Tibial nerve (tissue), 4 donors: ENCODE measurements around the gene DNMT3A. TPM values are rescaled to one million over a fixed set of nuclear protein-coding genes. Genes with fewer than 3 reads are reported as not detected.
A peak's percentile ranks its signal among the peaks of the same experiment; 100 is the strongest.
"Not testable (repeated sequence)": the region's sequence is repeated elsewhere in the genome, so short reads cannot be mapped to it uniquely, and the experiment has no call there.

Source experiments
- DNase-seq, 2 donors: peaks; one replicate each; pipeline ENCODE4 v3.0.0-alpha.2; 2019; ENCODE audit warnings: low spot score in 2 of 2
- H3K27ac ChIP-seq, 4 donors: fragments of 200-600 bp; sonication (generic) in 3 of 4; one replicate each; pipeline ENCODE4 v1.5.1; 2017 to 2019; ENCODE audit warnings: mild to moderate bottlenecking in 1 of 4
- H3K27me3 ChIP-seq, 2 donors: fragments of 200-600 bp; sonication (generic) in 1 of 2; one replicate each; pipeline versions ENCODE4 v1.5.1 to v1.6.0; 2017 to 2019
- H3K36me3 ChIP-seq, 3 donors: fragments of 200-600 bp; sonication (generic); one replicate each; pipeline ENCODE4 v1.5.1; 2018 to 2019
- H3K4me1 ChIP-seq, 4 donors: fragments of 200-600 bp; sonication (generic) in 3 of 4; one replicate each; pipeline ENCODE4 v1.5.1; 2017 to 2019
- H3K4me3 ChIP-seq, 4 donors: fragments of 200-600 bp; sonication (generic) in 3 of 4; one replicate each; pipeline ENCODE4 v1.5.1; 2017 to 2019; ENCODE audit warnings: mild to moderate bottlenecking in 1 of 4, moderate library complexity in 1 of 4
- H3K9me3 ChIP-seq, 4 donors: fragments of 200-600 bp; sonication (generic) in 3 of 4; one replicate each; pipeline ENCODE4 v1.5.1; 2017 to 2019
- EP300 ChIP-seq, 2 donors: sonication (generic); formaldehyde crosslinking; IDR thresholded peaks; one replicate each; pipeline ENCODE4 v1.6.1; 2017; ENCODE audit warnings: antibody characterized with exemption in 2 of 2, mild to moderate bottlenecking in 1 of 2
- POLR2A ChIP-seq, 2 donors: fragments of 450-650 bp; IDR thresholded peaks; one replicate each; pipeline ENCODE4 v1.6.1; 2017; ENCODE audit warnings: antibody characterized with exemption in 2 of 2, mild to moderate bottlenecking in 2 of 2, moderate library complexity in 2 of 2
- WGBS, 2 donors: methylation state at CpG; one replicate each; pipeline ENCODE4 v1.1.5; 2018; 5-methylcytosine and 5-hydroxymethylcytosine counted together
- total RNA-seq, 4 donors: library from RNA; depleted of rRNA; stranded (reverse); fragments of >200 nt; gene quantifications; one replicate each; pipeline ENCODE4 v1.1.0, GENCODE V29; 2016
- TF ChIP-seq, protein P1 (sequence below), 5 experiments: fragments of 200-600 bp in 3 of 5; fragments of 450-650 bp in 2 of 5; sonication (generic) in 3 of 5; IDR thresholded peaks; one replicate each; pipeline ENCODE4 v1.5.1; 2016 to 2019; ENCODE audit warnings: antibody characterized with exemption in 5 of 5, mild to moderate bottlenecking in 3 of 5, moderate library complexity in 2 of 5

DNMT3A gene
- total RNA-seq, 4 donors from 2014 or later, result 17.4 to 28.4 (median 25.0) TPM

DNA sequence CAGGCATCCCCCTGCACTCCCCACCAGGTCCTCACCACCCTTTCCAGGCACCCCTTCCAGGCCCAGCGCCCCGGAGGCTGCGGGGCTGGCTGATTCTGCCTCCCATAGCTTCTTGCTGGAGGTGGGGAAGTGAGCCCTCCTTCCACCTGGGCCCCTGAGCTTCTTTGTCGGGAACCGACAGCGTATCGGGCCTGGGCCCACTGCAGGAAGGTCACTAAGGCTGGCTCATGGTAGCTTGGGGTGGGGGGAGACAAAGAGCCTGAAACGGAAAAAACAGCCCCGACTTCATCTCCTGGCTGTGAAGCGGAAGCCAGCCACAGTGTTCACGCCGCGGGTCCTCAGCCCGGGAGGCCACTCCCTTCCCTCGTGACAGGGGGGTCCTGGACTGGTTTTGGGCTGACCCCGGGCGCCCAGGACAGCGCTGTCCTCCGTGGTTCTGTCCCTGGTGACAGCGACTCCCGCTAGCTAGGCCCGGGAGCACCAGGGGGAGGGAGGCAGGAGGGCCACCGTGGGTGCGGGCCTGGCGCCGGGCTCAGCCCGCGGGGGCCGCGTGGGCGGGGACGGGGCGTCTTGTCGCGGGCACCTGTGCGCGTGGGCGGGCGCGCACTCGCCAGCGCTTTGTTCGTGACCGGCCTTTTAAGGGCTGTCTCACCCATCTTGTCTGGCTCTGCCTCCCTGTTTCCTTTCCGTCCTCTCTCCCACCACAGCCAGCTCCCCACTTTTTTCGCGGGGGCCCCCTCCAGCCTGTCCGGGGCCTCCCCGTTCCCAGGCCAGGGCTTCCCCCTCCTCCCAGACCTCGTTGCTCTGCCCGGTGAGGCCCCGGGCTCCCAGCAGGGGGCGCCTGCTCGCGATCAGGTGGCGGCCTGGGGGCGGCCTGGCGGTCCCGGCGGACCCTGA, 64.9 kb downstream of the DNMT3A start:
- no peak for TF ChIP-seq POLR2A (IDR thresholded peaks at IDR 0.05)
- TF ChIP-seq, protein P1, sequence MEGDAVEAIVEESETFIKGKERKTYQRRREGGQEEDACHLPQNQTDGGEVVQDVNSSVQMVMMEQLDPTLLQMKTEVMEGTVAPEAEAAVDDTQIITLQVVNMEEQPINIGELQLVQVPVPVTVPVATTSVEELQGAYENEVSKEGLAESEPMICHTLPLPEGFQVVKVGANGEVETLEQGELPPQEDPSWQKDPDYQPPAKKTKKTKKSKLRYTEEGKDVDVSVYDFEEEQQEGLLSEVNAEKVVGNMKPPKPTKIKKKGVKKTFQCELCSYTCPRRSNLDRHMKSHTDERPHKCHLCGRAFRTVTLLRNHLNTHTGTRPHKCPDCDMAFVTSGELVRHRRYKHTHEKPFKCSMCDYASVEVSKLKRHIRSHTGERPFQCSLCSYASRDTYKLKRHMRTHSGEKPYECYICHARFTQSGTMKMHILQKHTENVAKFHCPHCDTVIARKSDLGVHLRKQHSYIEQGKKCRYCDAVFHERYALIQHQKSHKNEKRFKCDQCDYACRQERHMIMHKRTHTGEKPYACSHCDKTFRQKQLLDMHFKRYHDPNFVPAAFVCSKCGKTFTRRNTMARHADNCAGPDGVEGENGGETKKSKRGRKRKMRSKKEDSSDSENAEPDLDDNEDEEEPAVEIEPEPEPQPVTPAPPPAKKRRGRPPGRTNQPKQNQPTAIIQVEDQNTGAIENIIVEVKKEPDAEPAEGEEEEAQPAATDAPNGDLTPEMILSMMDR (IDR thresholded peaks at IDR 0.05), result peak; percentile 85 to 92 (median 87)
- TF ChIP-seq EP300 (IDR thresholded peaks at IDR 0.05), result no peak
- peak overlapping the region; percentile 35 to 55 (median 44) for H3K4me3 ChIP-seq
- H3K27ac ChIP-seq, result peak overlapping the region; percentile 81 to 93 (median 85)
- DNase-seq, result peak in 1 of 2 donors; percentile 43
- H3K9me3 ChIP-seq, result no peaks in the 10 kb centered on the region
- H3K4me1 ChIP-seq, result peaks cover 0 to 76% (median 35%) of the 10 kb centered on the region in 4 donors
- peaks cover 0 to 23% (median 0%) of the 10 kb centered on the region in 3 donors for H3K36me3 ChIP-seq
- H3K27me3 ChIP-seq, result no peaks in the 10 kb centered on the region
- 26 to 31% methylated on average over 26 to 60 of the region's 60 CpGs for WGBS, 2 donors

DNA sequence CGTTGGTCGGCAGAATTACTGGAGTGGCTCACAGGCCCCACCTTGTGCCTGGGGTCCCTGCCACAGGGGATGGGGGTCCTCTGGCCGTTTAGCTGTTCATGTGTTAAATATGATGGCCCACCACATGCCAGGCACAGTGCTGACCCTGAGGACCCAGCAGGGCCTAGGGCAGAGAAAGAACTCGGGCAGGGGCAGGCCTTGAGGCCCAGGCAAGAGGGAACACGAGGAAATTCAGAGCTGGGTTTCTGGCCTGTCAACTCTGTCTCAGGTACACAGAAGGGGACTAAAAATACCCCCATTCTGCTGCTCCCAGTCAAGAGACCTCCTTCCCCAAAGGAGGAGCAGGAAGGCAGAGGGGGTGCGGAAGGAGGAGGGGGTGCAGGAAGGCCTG, 66.2 kb downstream of the DNMT3A start:
- Histone ChIP-seq H3K9me3 (no peaks in the 10 kb centered on the region), H3K36me3 (peaks cover 0 to 23% (median 0%) of the 10 kb centered on the region in 3 donors), H3K4me3 (no peak overlapping the region), H3K27me3 (no peaks in the 10 kb centered on the region), H3K27ac (peak overlapping the region in 3 of 4 donors; percentile 72 to 93 (median 87)), H3K4me1 (peaks cover 0 to 67% (median 34%) of the 10 kb centered on the region in 4 donors)
- TF ChIP-seq POLR2A (IDR thresholded peaks at IDR 0.05), result no peak
- TF ChIP-seq EP300 (IDR thresholded peaks at IDR 0.05), result no peak
- TF ChIP-seq, protein P1 (IDR thresholded peaks at IDR 0.05), result no peak
- 49 to 58% methylated on average over 6 of the region's 6 CpGs for WGBS, 2 donors
- no peak for DNase-seq

- Histone ChIP-seq H3K27me3 (no peaks in the 10 kb centered on the region), H3K27ac (peak overlapping the region in 3 of 4 donors; percentile 72 to 93 (median 87)), H3K4me3 (no peak overlapping the region), H3K36me3 (peaks cover 0 to 25% (median 0%) of the 10 kb centered on the region in 3 donors), H3K9me3 (no peaks in the 10 kb centered on the region), H3K4me1 (peaks cover 0 to 64% (median 32%) of the 10 kb centered on the region in 4 donors)
- no peak for DNase-seq
- 37 to 55% methylated on average over 14 to 20 of the region's 27 CpGs for WGBS, 2 donors
- TF ChIP-seq, protein P1 (IDR thresholded peaks at IDR 0.05), result no peak
- TF ChIP-seq POLR2A (IDR thresholded peaks at IDR 0.05) (no peak), EP300 (IDR thresholded peaks at IDR 0.05) (no peak)
Observed at GRCh38 chr2:25274868-25275574, 66.7 kb downstream of the DNMT3A start.

DNA sequence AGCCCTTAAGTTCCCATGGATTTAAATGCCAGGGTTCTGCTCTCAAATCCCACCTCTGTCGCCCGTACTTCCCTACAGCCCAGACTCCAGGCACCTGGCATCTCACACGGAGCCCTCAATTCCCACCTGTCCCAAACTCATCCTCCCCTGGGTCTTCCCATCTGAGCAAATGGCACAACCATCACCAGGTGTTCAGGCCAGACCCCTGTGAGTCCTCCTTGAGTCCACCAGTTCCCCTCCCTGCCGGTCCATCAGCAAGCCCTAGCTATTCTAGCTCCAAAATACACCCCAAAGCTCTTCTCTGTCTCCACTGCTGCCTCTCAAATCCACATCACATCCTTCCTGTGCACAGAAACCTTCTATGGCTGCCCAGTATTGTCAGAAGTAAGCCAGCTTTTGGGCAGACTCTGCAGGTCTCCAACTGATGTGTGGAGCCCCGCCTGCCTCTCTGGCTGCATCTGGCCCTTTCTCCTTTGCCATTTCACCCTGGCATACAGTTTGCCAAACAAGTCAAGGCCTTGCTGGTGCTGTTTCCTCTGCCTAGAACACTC, 67.7 kb downstream of the DNMT3A start:
- no peak for TF ChIP-seq EP300 (IDR thresholded peaks at IDR 0.05)
- TF ChIP-seq, protein P1 (IDR thresholded peaks at IDR 0.05), result no peak
- no peak for TF ChIP-seq POLR2A (IDR thresholded peaks at IDR 0.05)
- Histone ChIP-seq H3K27me3 (no peaks in the 10 kb centered on the region), H3K9me3 (no peaks in the 10 kb centered on the region), H3K27ac (peak overlapping the region in 3 of 4 donors; percentile 60 to 87 (median 69)), H3K4me3 (no peak overlapping the region), H3K36me3 (peaks cover 0 to 30% (median 0%) of the 10 kb centered on the region in 3 donors), H3K4me1 (peaks cover 0 to 56% (median 30%) of the 10 kb centered on the region in 4 donors)
- no peak for DNase-seq
- WGBS, 2 donors, result 92 to 96% methylated on average over 5 of the region's 5 CpGs

DNA sequence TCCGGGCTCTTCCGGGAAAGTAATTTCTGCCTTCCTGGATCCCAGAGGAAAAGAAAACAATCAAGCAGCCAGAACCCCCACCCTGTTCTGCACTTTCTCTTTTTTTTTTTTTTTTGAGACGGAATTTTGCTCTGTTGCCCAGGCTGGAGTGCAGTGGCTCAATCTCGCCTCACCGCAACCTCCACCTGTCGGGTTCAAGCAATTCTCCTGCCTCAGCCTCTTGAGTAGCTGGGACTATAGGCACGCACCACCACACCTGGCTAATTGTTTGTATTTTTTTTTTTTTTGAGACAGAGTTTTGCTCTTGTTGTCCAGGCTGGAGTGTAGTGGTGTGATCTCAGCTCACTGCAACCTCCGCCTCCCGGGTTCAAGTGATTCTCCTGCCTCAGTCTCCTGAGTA, 69.0 kb downstream of the DNMT3A start:
- Histone ChIP-seq H3K27ac (peak overlapping the region in 2 of 4 donors; percentile 60 to 87), H3K4me1 (peaks cover 0 to 51% (median 24%) of the 10 kb centered on the region in 4 donors), H3K36me3 (peaks cover 0 to 36% (median 2%) of the 10 kb centered on the region in 3 donors)
- WGBS, 2 donors, result 71 to 74% methylated on average over 9 of the region's 9 CpGs
- H3K27me3 ChIP-seq, H3K9me3 ChIP-seq, DNase-seq, H3K4me3 ChIP-seq: not testable (repeated sequence)
